OCI-LY3 (cell line): ENCODE results near the gene CYP46A1.

Source experiments
- EZH2phosphoT487 ChIP-seq: fragments of 200-600 bp; shearing (Covaris generic); IDR thresholded peaks from 2 replicates; pipeline ENCODE4 v1.6.1; 2018; ENCODE audit warnings: antibody characterized with exemption, mixed run types, low read depth
- TF ChIP-seq, protein P1 (sequence below): fragments of 200-600, 300-600 bp; sonication (generic); IDR thresholded peaks from 2 replicates; pipeline ENCODE4 v1.5.1; 2014; ENCODE audit warnings: antibody characterized with exemption, low read length, low read depth

- TF ChIP-seq, protein P1, sequence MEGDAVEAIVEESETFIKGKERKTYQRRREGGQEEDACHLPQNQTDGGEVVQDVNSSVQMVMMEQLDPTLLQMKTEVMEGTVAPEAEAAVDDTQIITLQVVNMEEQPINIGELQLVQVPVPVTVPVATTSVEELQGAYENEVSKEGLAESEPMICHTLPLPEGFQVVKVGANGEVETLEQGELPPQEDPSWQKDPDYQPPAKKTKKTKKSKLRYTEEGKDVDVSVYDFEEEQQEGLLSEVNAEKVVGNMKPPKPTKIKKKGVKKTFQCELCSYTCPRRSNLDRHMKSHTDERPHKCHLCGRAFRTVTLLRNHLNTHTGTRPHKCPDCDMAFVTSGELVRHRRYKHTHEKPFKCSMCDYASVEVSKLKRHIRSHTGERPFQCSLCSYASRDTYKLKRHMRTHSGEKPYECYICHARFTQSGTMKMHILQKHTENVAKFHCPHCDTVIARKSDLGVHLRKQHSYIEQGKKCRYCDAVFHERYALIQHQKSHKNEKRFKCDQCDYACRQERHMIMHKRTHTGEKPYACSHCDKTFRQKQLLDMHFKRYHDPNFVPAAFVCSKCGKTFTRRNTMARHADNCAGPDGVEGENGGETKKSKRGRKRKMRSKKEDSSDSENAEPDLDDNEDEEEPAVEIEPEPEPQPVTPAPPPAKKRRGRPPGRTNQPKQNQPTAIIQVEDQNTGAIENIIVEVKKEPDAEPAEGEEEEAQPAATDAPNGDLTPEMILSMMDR = no peak
- no peak for TF ChIP-seq EZH2phosphoT487
Observed at GRCh38 chr14:99704037-99704436, 19.9 kb downstream of the CYP46A1 start.
